Thyroid gland (tissue), 4 donors: ENCODE data around the gene KIAA1671.

ENCODE experiments used
- POLR2A ChIP-seq, 2 donors: fragments of 450-650 bp; IDR thresholded peaks; one replicate each; pipeline ENCODE4 v1.6.1; 2017; ENCODE audit warnings: antibody characterized with exemption in 2 of 2, mild to moderate bottlenecking in 2 of 2, moderate library complexity in 1 of 2
- TF ChIP-seq, protein P1 (sequence below), 6 experiments: fragments of 200-600 bp in 3 of 6; fragments of 450-650 bp in 3 of 6; sonication (generic) in 3 of 6; IDR thresholded peaks; one replicate each; pipeline ENCODE4 v1.5.1; 2016 to 2019; ENCODE audit warnings: antibody characterized with exemption in 6 of 6, mild to moderate bottlenecking in 2 of 6, inconsistent platforms in 1 of 6, moderate library complexity in 1 of 6

DNA sequence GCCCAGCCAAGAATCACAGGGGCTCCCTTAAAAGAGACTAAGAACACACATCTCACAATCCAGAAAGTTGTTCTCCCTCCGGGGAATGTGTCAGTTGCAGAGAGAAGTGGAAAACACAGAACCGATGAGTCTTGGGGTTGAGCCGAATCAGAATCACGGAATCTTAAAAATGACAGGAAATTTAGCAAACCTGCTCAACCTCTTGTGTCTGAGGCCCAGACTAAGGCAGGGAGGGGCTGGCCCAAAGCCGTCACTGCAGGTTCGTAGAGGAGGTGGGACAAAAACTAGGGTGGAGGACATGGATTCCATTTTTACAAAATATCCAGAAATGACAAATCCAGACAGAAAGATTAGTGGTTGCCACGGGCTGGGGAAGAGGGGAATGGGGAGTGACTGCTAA, 63.8 kb downstream of the KIAA1671 start:
- TF ChIP-seq POLR2A (IDR thresholded peaks at IDR 0.05) = no peak
- TF ChIP-seq, protein P1, sequence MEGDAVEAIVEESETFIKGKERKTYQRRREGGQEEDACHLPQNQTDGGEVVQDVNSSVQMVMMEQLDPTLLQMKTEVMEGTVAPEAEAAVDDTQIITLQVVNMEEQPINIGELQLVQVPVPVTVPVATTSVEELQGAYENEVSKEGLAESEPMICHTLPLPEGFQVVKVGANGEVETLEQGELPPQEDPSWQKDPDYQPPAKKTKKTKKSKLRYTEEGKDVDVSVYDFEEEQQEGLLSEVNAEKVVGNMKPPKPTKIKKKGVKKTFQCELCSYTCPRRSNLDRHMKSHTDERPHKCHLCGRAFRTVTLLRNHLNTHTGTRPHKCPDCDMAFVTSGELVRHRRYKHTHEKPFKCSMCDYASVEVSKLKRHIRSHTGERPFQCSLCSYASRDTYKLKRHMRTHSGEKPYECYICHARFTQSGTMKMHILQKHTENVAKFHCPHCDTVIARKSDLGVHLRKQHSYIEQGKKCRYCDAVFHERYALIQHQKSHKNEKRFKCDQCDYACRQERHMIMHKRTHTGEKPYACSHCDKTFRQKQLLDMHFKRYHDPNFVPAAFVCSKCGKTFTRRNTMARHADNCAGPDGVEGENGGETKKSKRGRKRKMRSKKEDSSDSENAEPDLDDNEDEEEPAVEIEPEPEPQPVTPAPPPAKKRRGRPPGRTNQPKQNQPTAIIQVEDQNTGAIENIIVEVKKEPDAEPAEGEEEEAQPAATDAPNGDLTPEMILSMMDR (IDR thresholded peaks at IDR 0.05) = no peak
